H1 (cell line): ENCODE data around the gene ANK3. TPM values are rescaled to one million over a fixed set of nuclear protein-coding genes. Genes with fewer than 3 reads are reported as not detected.

Experiments used
- CTCF ChIA-PET: fragments of 300-600 bp; sonication (Branson Sonifier 250); formaldehyde crosslinking; loops from one replicate; lab custom pipeline; 2021; ENCODE audit not compliant: partially characterized antibody; lab: Charles Lee
- POLR2A ChIA-PET: fragments of 300-600 bp; sonication (Branson Sonifier 250); formaldehyde crosslinking; loops from one replicate; lab custom pipeline; 2021; ENCODE audit warnings: inconsistent platforms; ENCODE audit not compliant: partially characterized antibody; lab: Charles Lee
- DNase-seq, 2 experiments: peaks; one replicate each; pipeline versions ENCODE4 v3.0.0 to v3.0.0-alpha.2; 2010 to 2022; ENCODE audit warnings: low spot score in 2 of 2, low read depth in 1 of 2, mixed read lengths in 1 of 2
- FAIRE-seq: peaks from 2 replicates; lab custom pipeline; 2011; peaks lifted over from hg19 to GRCh38; lab: Jason Lieb, UNC
- H2AFZ ChIP-seq: 2 replicates; pipeline ENCODE4 v1.8.1; 2012; ENCODE audit warnings: low read length, inconsistent platforms
- H2AK5ac ChIP-seq: 2 replicates; pipeline ENCODE4 v1.6.1; 2013; ENCODE audit warnings: low read depth, low read length
- H2BK120ac ChIP-seq: replicated peaks from 2 replicates; pipeline ENCODE3; 2013; ENCODE audit warnings: low read depth, low read length, inconsistent platforms
- H2BK12ac ChIP-seq: 2 replicates; pipeline ENCODE4 v1.6.1; 2013; ENCODE audit warnings: low read depth, low read length
- H2BK15ac ChIP-seq: 2 replicates; pipeline ENCODE4 v1.6.1; 2013; ENCODE audit warnings: low read length
- H2BK20ac ChIP-seq: 2 replicates; pipeline ENCODE4 v1.6.1; 2013; ENCODE audit warnings: low read length
- H2BK5ac ChIP-seq: 2 replicates; pipeline ENCODE4 v1.6.1; 2013; ENCODE audit warnings: low read depth, low read length
- H3K14ac ChIP-seq: 2 replicates; pipeline ENCODE4 v1.6.1; 2013; ENCODE audit warnings: inconsistent platforms; ENCODE audit not compliant: insufficient read length
- H3K18ac ChIP-seq: 2 replicates; pipeline ENCODE4 v1.6.1; 2013; ENCODE audit warnings: low read length; ENCODE audit errors: extremely low read depth
- H3K23ac ChIP-seq: 2 replicates; pipeline ENCODE4 v1.6.1; 2013; ENCODE audit warnings: inconsistent platforms; ENCODE audit not compliant: insufficient read length
- H3K23me2 ChIP-seq: 2 replicates; pipeline ENCODE4 v1.6.1; 2013; ENCODE audit warnings: low read depth, low read length
- H3K27ac ChIP-seq: 2 replicates; pipeline ENCODE4 v1.6.1; 2011; ENCODE audit warnings: low read depth, low read length, inconsistent platforms
- H3K27me3 ChIP-seq, 4 experiments: replicated peaks in 1 of 4; 1 replicate in 1 of 4; 2 replicates in 3 of 4; pipeline versions ENCODE4 v1.6.1 to v1.8.1; 2011 to 2013; ENCODE audit warnings: low read length in 3 of 4, mild to moderate bottlenecking in 3 of 4, inconsistent platforms in 2 of 4, mixed read lengths in 2 of 4, moderate library complexity in 1 of 4; ENCODE audit not compliant: control insufficient read depth in 3 of 4, insufficient read depth in 3 of 4; ENCODE audit errors: extremely low read depth in 1 of 4
- H3K36me3 ChIP-seq, 4 experiments: 2 replicates each; pipeline versions ENCODE4 v1.6.1 to v1.8.1; 2011 to 2013; ENCODE audit warnings: mild to moderate bottlenecking in 4 of 4, low read length in 3 of 4, moderate library complexity in 2 of 4, control low read depth in 1 of 4, inconsistent platforms in 1 of 4; ENCODE audit not compliant: insufficient read depth in 4 of 4, control insufficient read depth in 2 of 4
- H3K4ac ChIP-seq: replicated peaks from 2 replicates; pipeline ENCODE3; 2013; ENCODE audit warnings: low read length, low read depth, mixed read lengths, inconsistent platforms; ENCODE audit not compliant: insufficient read length
- H3K4me1 ChIP-seq, 4 experiments: replicated peaks in 1 of 4; 1 replicate in 1 of 4; 2 replicates in 3 of 4; pipeline versions ENCODE4 v1.6.1 to v1.8.1; 2011 to 2013; ENCODE audit warnings: low read length in 3 of 4, inconsistent platforms in 2 of 4, mixed read lengths in 1 of 4; ENCODE audit not compliant: insufficient read depth in 4 of 4, control insufficient read depth in 3 of 4
- H3K4me2 ChIP-seq, 2 experiments: 2 replicates each; pipeline versions ENCODE4 v1.6.1 to v1.8.1; 2011 to 2013; ENCODE audit warnings: low read depth in 2 of 2, low read length in 2 of 2, control low read depth in 1 of 2, inconsistent platforms in 1 of 2, mild to moderate bottlenecking in 1 of 2; ENCODE audit not compliant: insufficient read depth in 1 of 2
- H3K4me3 ChIP-seq, 4 experiments: fragments of 200-600, 300-600 bp in 1 of 4; sonication (generic), shearing (Covaris generic), sonication (Bioruptor Twin) in 1 of 4; 2 replicates each; pipeline versions ENCODE4 v1.5.1 to v1.8.1; 2011 to 2016; ENCODE audit warnings: low read length in 4 of 4, low read depth in 3 of 4, control low read depth in 2 of 4, inconsistent platforms in 2 of 4, mild to moderate bottlenecking in 2 of 4, mixed read lengths in 1 of 4, moderate library complexity in 1 of 4; ENCODE audit not compliant: insufficient read depth in 2 of 4; ENCODE audit errors: extremely low read depth in 1 of 4
- H3K56ac ChIP-seq: replicated peaks from 2 replicates; pipeline ENCODE3; 2013; ENCODE audit warnings: low read depth, mild to moderate bottlenecking, mixed read lengths, low read length, inconsistent platforms; ENCODE audit not compliant: insufficient read length
- H3K79me1 ChIP-seq: 2 replicates; pipeline ENCODE4 v1.6.1; 2013; ENCODE audit warnings: low read depth, low read length, control low read depth
- H3K79me2 ChIP-seq, 2 experiments: 2 replicates each; pipeline versions ENCODE4 v1.6.1 to v1.8.1; 2012 to 2013; ENCODE audit warnings: low read length in 2 of 2, mild to moderate bottlenecking in 2 of 2, inconsistent platforms in 1 of 2; ENCODE audit not compliant: insufficient read depth in 2 of 2, control insufficient read depth in 1 of 2
- H3K9ac ChIP-seq, 4 experiments: replicated peaks in 1 of 4; 1 replicate in 1 of 4; 2 replicates in 3 of 4; pipeline versions ENCODE4 v1.6.1 to v1.8.1; 2011 to 2013; ENCODE audit warnings: low read depth in 3 of 4, low read length in 3 of 4, control low read depth in 2 of 4, mild to moderate bottlenecking in 2 of 4, moderate library complexity in 2 of 4, inconsistent platforms in 1 of 4; ENCODE audit errors: extremely low read depth in 1 of 4
- H3K9me3 ChIP-seq, 2 experiments: 2 replicates each; pipeline versions ENCODE4 v1.6.1 to v1.8.1; 2012 to 2013; ENCODE audit warnings: mild to moderate bottlenecking in 2 of 2, moderate library complexity in 2 of 2, control low read depth in 1 of 2, inconsistent platforms in 1 of 2, low read depth in 1 of 2, low read length in 1 of 2, mixed read lengths in 1 of 2; ENCODE audit not compliant: insufficient read depth in 2 of 2
- H4K20me1 ChIP-seq, 2 experiments: replicated peaks in 1 of 2; 2 replicates each; pipeline versions ENCODE3 to v1.8.1; 2011 to 2013; ENCODE audit warnings: inconsistent platforms in 2 of 2, low read length in 2 of 2, mild to moderate bottlenecking in 1 of 2; ENCODE audit not compliant: insufficient read depth in 2 of 2, control insufficient read depth in 1 of 2
- H4K5ac ChIP-seq: 2 replicates; pipeline ENCODE4 v1.6.1; 2013; ENCODE audit warnings: low read length, low read depth, mixed read lengths, inconsistent platforms; ENCODE audit not compliant: insufficient read length
- H4K8ac ChIP-seq: 2 replicates; pipeline ENCODE4 v1.8.0; 2013; ENCODE audit warnings: mild to moderate bottlenecking, moderate library complexity, low read length, inconsistent platforms; ENCODE audit not compliant: insufficient read depth; ENCODE audit errors: extremely low read depth
- H4K91ac ChIP-seq: replicated peaks from 2 replicates; pipeline ENCODE3; 2013; ENCODE audit warnings: low read length, mixed read lengths, inconsistent platforms; ENCODE audit not compliant: insufficient read length
- EP300 ChIP-seq, 2 experiments: IDR thresholded peaks; 1 replicate in 1 of 2; 2 replicates in 1 of 2; pipeline ENCODE4 v1.6.1; 2011 to 2012; ENCODE audit warnings: low read depth in 2 of 2, low read length in 2 of 2, mild to moderate bottlenecking in 2 of 2, borderline replicate concordance in 1 of 2, inconsistent platforms in 1 of 2, moderate library complexity in 1 of 2
- FOSL1 ChIP-seq: IDR thresholded peaks from 2 replicates; pipeline ENCODE4 v1.6.1; 2011; ENCODE audit warnings: mild to moderate bottlenecking, low read depth, low read length, moderate library complexity; ENCODE audit not compliant: insufficient read depth
- HDAC2 ChIP-seq, 2 experiments: fragments of 300-600 bp in 1 of 2; sonication (generic) in 1 of 2; IDR thresholded peaks; 2 replicates each; pipeline ENCODE4 v1.6.1; 2011 to 2012; ENCODE audit warnings: low read depth in 2 of 2, low read length in 2 of 2, mild to moderate bottlenecking in 2 of 2, moderate library complexity in 2 of 2, borderline replicate concordance in 1 of 2, inconsistent platforms in 1 of 2
- RXRA ChIP-seq: IDR thresholded peaks from 2 replicates; pipeline ENCODE4 v1.6.1; 2011; ENCODE audit warnings: low read depth, mild to moderate bottlenecking, low read length, moderate library complexity; ENCODE audit not compliant: insufficient read depth
- SIRT6 ChIP-seq: IDR thresholded peaks from one replicate; pipeline ENCODE4 v1.7.1; 2012; ENCODE audit warnings: low read length, inconsistent platforms
- SP2 ChIP-seq: IDR thresholded peaks from 2 replicates; pipeline ENCODE4 v1.6.1; 2012; ENCODE audit warnings: mild to moderate bottlenecking, low read length, inconsistent platforms
- SUZ12 ChIP-seq: fragments of 200-600 bp; sonication (generic); IDR thresholded peaks from 2 replicates; pipeline ENCODE4 v1.6.1; 2012; ENCODE audit warnings: mild to moderate bottlenecking, inconsistent platforms, low read length, moderate library complexity, mixed read lengths
- TBP ChIP-seq: IDR thresholded peaks from 2 replicates; pipeline ENCODE4 v1.6.1; 2011; ENCODE audit warnings: low read depth, low read length, improper control_type of control experiment
- ZNF274 ChIP-seq: IDR thresholded peaks from 2 replicates; pipeline ENCODE4 v1.7.0; 2012; ENCODE audit warnings: low read length, borderline replicate concordance; ENCODE audit errors: extremely low read depth
- WGBS, 2 experiments: shearing (Covaris generic) in 1 of 2; methylation state at CpG; one replicate each; pipeline versions ENCODE4 v1.1.6 to v1.1.7; 2013 to 2015; ENCODE audit warnings: low lambda C conversion rate in 2 of 2, mixed read lengths in 2 of 2, inconsistent platforms in 1 of 2, low coverage in 1 of 2, missing lambda C conversion rate in 1 of 2; ENCODE audit not compliant: insufficient replicate concordance in 2 of 2, insufficient coverage in 1 of 2, insufficient read length in 1 of 2; ENCODE audit errors: extremely low coverage in 1 of 2, missing lambda C conversion rate in 1 of 2; 5-methylcytosine and 5-hydroxymethylcytosine counted together
- polyA plus RNA-seq, 7 experiments: library from polyadenylated mRNA; depleted of rRNA in 3 of 7; stranded (reverse) in 5 of 7; unstranded in 2 of 7; fragments of >200 nt in 5 of 7; fragments of 200-250 nt in 2 of 7; gene quantifications; 1 replicate in 5 of 7; 2 replicates in 1 of 7; 4 replicates in 1 of 7; pipeline versions ENCODE4 v1.2.1 to v1.2.3, GENCODE V29; 2011 to 2013; ENCODE audit warnings: missing spikeins in 2 of 7, mixed read lengths in 2 of 7
- total RNA-seq: library from RNA; stranded (reverse); fragmentation: NEBNext Ultra II Directional; extraction: Animal tissue kit (Norgen Biotek cat#: 25700); gene quantifications from 2 replicates; pipeline ENCODE4 v1.2.1, GENCODE V29; 2021
- TF ChIP-seq, protein P1 (sequence below), 3 experiments: IDR thresholded peaks; 1 replicate in 2 of 3; 2 replicates in 1 of 3; pipeline versions ENCODE4 v1.5.1 to v1.6.1; 2011; ENCODE audit warnings: low read length in 3 of 3, mild to moderate bottlenecking in 3 of 3, inconsistent platforms in 2 of 3, low read depth in 1 of 3, moderate library complexity in 1 of 3; ENCODE audit not compliant: insufficient read depth in 1 of 3; ENCODE audit errors: control extremely low read depth in 1 of 3
- TF ChIP-seq, protein P2 (sequence below): IDR thresholded peaks from 2 replicates; pipeline ENCODE4 v1.6.1; 2012; ENCODE audit warnings: inconsistent platforms

The ANK3 gene
- total and polyA plus RNA-seq, 2 of the 8 experiments (the other 6 are each of a cell fraction or from before 2014, with no cell fraction given): 18.1 to 67.9 TPM

- H3K27ac ChIP-seq: no peak overlapping the region
- no peak overlapping the region for H3K23ac ChIP-seq
- no peak for DNase-seq
- H4K8ac ChIP-seq: no peak overlapping the region
- no peak for FAIRE-seq
- no peak overlapping the region for H3K18ac ChIP-seq
- no peaks in the 10 kb centered on the region for H3K9me3 ChIP-seq
- no peak overlapping the region for H3K4me3 ChIP-seq
- no peak overlapping the region for H4K91ac ChIP-seq
- H3K79me2 ChIP-seq: no peaks in the 10 kb centered on the region
- H2BK120ac ChIP-seq: no peak overlapping the region
- CTCF ChIA-PET: no interaction called here
- POLR2A ChIA-PET: no interaction called here
- H3K4me2 ChIP-seq: no peak overlapping the region
- no peak overlapping the region for H2BK20ac ChIP-seq
- H4K20me1 ChIP-seq: no peaks in the 10 kb centered on the region
- H2AK5ac ChIP-seq: no peak overlapping the region
- H3K36me3 ChIP-seq: no peaks in the 10 kb centered on the region
- H3K14ac ChIP-seq: no peak overlapping the region
- no peak overlapping the region for H2BK15ac ChIP-seq
- no peaks in the 10 kb centered on the region for H3K4me1 ChIP-seq
- H2BK5ac ChIP-seq: no peak overlapping the region
- no peak overlapping the region for H2AFZ ChIP-seq
- H3K27me3 ChIP-seq: no peaks in the 10 kb centered on the region
- no peaks in the 10 kb centered on the region for H3K23me2 ChIP-seq
- WGBS, 2 experiments: 92% methylated on average over 3 of the region's 3 CpGs; no CpG with 5 or more reads in 1 of the 2 experiments
- H3K56ac ChIP-seq: no peak overlapping the region
- no peak overlapping the region for H2BK12ac ChIP-seq
- no peak overlapping the region for H4K5ac ChIP-seq
- no peak overlapping the region for H3K4ac ChIP-seq
- no peak overlapping the region for H3K9ac ChIP-seq
- no peaks in the 10 kb centered on the region for H3K79me1 ChIP-seq
- TF ChIP-seq SUZ12: no peak
- TF ChIP-seq, protein P1, sequence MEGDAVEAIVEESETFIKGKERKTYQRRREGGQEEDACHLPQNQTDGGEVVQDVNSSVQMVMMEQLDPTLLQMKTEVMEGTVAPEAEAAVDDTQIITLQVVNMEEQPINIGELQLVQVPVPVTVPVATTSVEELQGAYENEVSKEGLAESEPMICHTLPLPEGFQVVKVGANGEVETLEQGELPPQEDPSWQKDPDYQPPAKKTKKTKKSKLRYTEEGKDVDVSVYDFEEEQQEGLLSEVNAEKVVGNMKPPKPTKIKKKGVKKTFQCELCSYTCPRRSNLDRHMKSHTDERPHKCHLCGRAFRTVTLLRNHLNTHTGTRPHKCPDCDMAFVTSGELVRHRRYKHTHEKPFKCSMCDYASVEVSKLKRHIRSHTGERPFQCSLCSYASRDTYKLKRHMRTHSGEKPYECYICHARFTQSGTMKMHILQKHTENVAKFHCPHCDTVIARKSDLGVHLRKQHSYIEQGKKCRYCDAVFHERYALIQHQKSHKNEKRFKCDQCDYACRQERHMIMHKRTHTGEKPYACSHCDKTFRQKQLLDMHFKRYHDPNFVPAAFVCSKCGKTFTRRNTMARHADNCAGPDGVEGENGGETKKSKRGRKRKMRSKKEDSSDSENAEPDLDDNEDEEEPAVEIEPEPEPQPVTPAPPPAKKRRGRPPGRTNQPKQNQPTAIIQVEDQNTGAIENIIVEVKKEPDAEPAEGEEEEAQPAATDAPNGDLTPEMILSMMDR (IDR thresholded peaks at IDR 0.05; ENCODE audit: control extremely low read depth in 1 of 3, insufficient read depth in 1 of 3, low read depth in 1 of 3, low read length in 3 of 3): no peak
- no peak for TF ChIP-seq FOSL1
- TF ChIP-seq TBP: no peak
- no peak for TF ChIP-seq EP300 (IDR thresholded peaks at IDR 0.05; ENCODE audit: borderline replicate concordance in 1 of 2, low read depth in 2 of 2, low read length in 2 of 2)
- TF ChIP-seq SP2: no peak
- TF ChIP-seq ZNF274: no peak
- TF ChIP-seq RXRA: no peak
- TF ChIP-seq SIRT6: no peak
- TF ChIP-seq, protein P2, sequence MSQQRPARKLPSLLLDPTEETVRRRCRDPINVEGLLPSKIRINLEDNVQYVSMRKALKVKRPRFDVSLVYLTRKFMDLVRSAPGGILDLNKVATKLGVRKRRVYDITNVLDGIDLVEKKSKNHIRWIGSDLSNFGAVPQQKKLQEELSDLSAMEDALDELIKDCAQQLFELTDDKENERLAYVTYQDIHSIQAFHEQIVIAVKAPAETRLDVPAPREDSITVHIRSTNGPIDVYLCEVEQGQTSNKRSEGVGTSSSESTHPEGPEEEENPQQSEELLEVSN: no peak
- no peak for TF ChIP-seq HDAC2 (IDR thresholded peaks at IDR 0.05; ENCODE audit: borderline replicate concordance in 1 of 2, low read depth in 2 of 2, low read length in 2 of 2)
Observed at GRCh38 chr10:60406182-60406581, 16.5 kb upstream of the ANK3 start.
